ENCODE results near the gene SNX25. TPM values are rescaled to one million over a fixed set of nuclear protein-coding genes. Genes with fewer than 3 reads are reported as not detected.

The SNX25 gene
- total and polyA plus RNA-seq, 3 donors from 2014 or later, result 20.2 to 50.5 (median 45.0) TPM

- Histone ChIP-seq H3K36me3 (ENCODE audit: low read depth, missing control alignments) (no peaks in the 10 kb centered on the region), H3K4me1 (peaks cover 39% of the 10 kb centered on the region), H3K9me3 (no peaks in the 10 kb centered on the region), H3K27ac (peak overlapping the region; percentile 31 to 80), H3K27me3 (no peaks in the 10 kb centered on the region), H3K4me3 (no peak overlapping the region)
- WGBS, 2 donors, result 27 to 47% methylated on average over 3 of the region's 3 CpGs
- no peak for TF ChIP-seq POLR2A (IDR thresholded peaks at IDR 0.05)
- no peak for TF ChIP-seq CTCF (IDR thresholded peaks at IDR 0.05)
- DNase-seq, result peak; percentile 92
- intact Hi-C loops (cut with DNase I; ENCODE audit: low total_unique reads), result no loop called here
These were observed 10.3 kb downstream of the SNX25 start for GRCh38 chr4:185219551-185220344.

GRCh38 chr4:185221491-185221890 lies 12.1 kb downstream of the SNX25 start:
- no peak for DNase-seq
- H3K36me3 ChIP-seq (ENCODE audit: low read depth, missing control alignments), result no peaks in the 10 kb centered on the region
- TF ChIP-seq CTCF (IDR thresholded peaks at IDR 0.05) (no peak), POLR2A (IDR thresholded peaks at IDR 0.05) (no peak)
- H3K27ac ChIP-seq, result peak overlapping the region; percentile 50 to 80
- WGBS, 2 donors, result 49 to 55% methylated on average over 2 of the region's 2 CpGs
- no peak overlapping the region for H3K4me3 ChIP-seq
- no peaks in the 10 kb centered on the region for H3K27me3 ChIP-seq
- H3K4me1 ChIP-seq, result peaks cover 41% of the 10 kb centered on the region
- intact Hi-C loops (cut with DNase I; ENCODE audit: low total_unique reads), result no loop called here
- H3K9me3 ChIP-seq, result no peaks in the 10 kb centered on the region

GRCh38 chr4:185221912-185222311 lies 12.5 kb downstream of the SNX25 start:
- DNase-seq, result no peak
- Histone ChIP-seq H3K4me3 (no peak overlapping the region), H3K4me1 (peaks cover 45% of the 10 kb centered on the region), H3K27ac (no peak overlapping the region), H3K36me3 (ENCODE audit: low read depth, missing control alignments) (no peaks in the 10 kb centered on the region), H3K9me3 (no peaks in the 10 kb centered on the region), H3K27me3 (no peaks in the 10 kb centered on the region)
- 49 to 50% methylated on average over 5 to 6 of the region's 10 CpGs for WGBS, 2 donors
- intact Hi-C loops (cut with DNase I; ENCODE audit: low total_unique reads), result no loop called here
- TF ChIP-seq POLR2A (IDR thresholded peaks at IDR 0.05) (no peak), CTCF (IDR thresholded peaks at IDR 0.05) (no peak)

GRCh38 chr4:185222598-185222997 lies 13.2 kb downstream of the SNX25 start:
- no peak for DNase-seq
- H3K9me3 ChIP-seq, result no peaks in the 10 kb centered on the region
- no peak overlapping the region for H3K27ac ChIP-seq
- H3K36me3 ChIP-seq (ENCODE audit: low read depth, missing control alignments), result no peaks in the 10 kb centered on the region
- peaks cover 45% of the 10 kb centered on the region for H3K4me1 ChIP-seq
- intact Hi-C loops (cut with DNase I; ENCODE audit: low total_unique reads), result no loop called here
- H3K27me3 ChIP-seq, result no peaks in the 10 kb centered on the region
- TF ChIP-seq CTCF (IDR thresholded peaks at IDR 0.05), result no peak
- H3K4me3 ChIP-seq, result no peak overlapping the region

GRCh38 chr4:185224597-185224996 lies 15.2 kb downstream of the SNX25 start:
- Histone ChIP-seq H3K27ac (no peak overlapping the region), H3K27me3 (no peaks in the 10 kb centered on the region), H3K9me3 (no peaks in the 10 kb centered on the region), H3K36me3 (ENCODE audit: low read depth, missing control alignments) (no peaks in the 10 kb centered on the region), H3K4me1 (peaks cover 35% of the 10 kb centered on the region), H3K4me3 (no peak overlapping the region)
- TF ChIP-seq POLR2A (IDR thresholded peaks at IDR 0.05) (no peak), CTCF (IDR thresholded peaks at IDR 0.05) (peak in 1 of 3 experiments; percentile 27)
- DNase-seq, result no peak
- intact Hi-C loops (cut with DNase I; ENCODE audit: low total_unique reads), result no loop called here
